Left lung (tissue), 10 donors: ENCODE data around the gene PDE3A. TPM values are rescaled to one million over a fixed set of nuclear protein-coding genes. Genes with fewer than 3 reads are reported as not detected.

Source experiments
- ATAC-seq: fragments of 200-7000 bp; cut with Tn5 transposase; one replicate; pipeline ENCODE4 v1.9.1; 2020; ENCODE audit warnings: moderate library complexity
- DNase-seq, 4 donors: peaks; one replicate each; pipeline ENCODE4 v3.0.0-alpha.2; 2013 to 2020
- H3K27ac ChIP-seq, 2 donors: fragments of 200-600 bp; sonication (generic) in 1 of 2; one replicate each; pipeline versions ENCODE4 v1.5.0 to v1.8.0; 2020 to 2021
- H3K27me3 ChIP-seq, 2 donors: fragments of 200-600 bp; sonication (generic) in 1 of 2; one replicate each; pipeline versions ENCODE4 v1.5.0 to v1.8.0; 2020 to 2021
- H3K36me3 ChIP-seq, 2 donors: fragments of 200-600 bp; sonication (generic) in 1 of 2; one replicate each; pipeline versions ENCODE4 v1.5.0 to v1.8.0; 2020 to 2021
- H3K4me1 ChIP-seq, 2 donors: fragments of 200-600 bp; one replicate each; pipeline ENCODE4 v1.8.0; 2021
- H3K4me3 ChIP-seq, 2 donors: fragments of 200-600 bp; sonication (generic) in 1 of 2; one replicate each; pipeline versions ENCODE4 v1.5.0 to v1.8.0; 2020 to 2021; ENCODE audit warnings: mild to moderate bottlenecking in 1 of 2
- H3K9me3 ChIP-seq, 2 donors: fragments of 200-600 bp; sonication (generic) in 1 of 2; one replicate each; pipeline versions ENCODE4 v1.5.0 to v1.8.0; 2020 to 2021
- CTCF ChIP-seq, 2 donors: fragments of 200-600 bp; sonication (generic) in 1 of 2; IDR thresholded peaks; one replicate each; pipeline versions ENCODE4 v1.5.0 to v1.8.0; 2021; ENCODE audit warnings: antibody characterized with exemption in 2 of 2
- intact Hi-C, 2 donors: fragments of 100-400 bp; cut with DNase I; formaldehyde crosslinking; loops; one replicate each; pipeline versions ENCODE4 v1.11.2 to v1.14.2; 2022
- polyA plus RNA-seq, 6 donors: library from polyadenylated mRNA; unstranded; fragments of 120-200 nt; gene quantifications; one replicate each; pipeline ENCODE4 v1.2.1, GENCODE V29; 2013; ENCODE audit not compliant: insufficient read length in 6 of 6
- total RNA-seq, 2 donors: library from RNA; stranded (reverse); fragmentation: NEBNext Ultra II Directional; extraction: Animal tissue kit (Norgen Biotek cat#: 25700); gene quantifications; one replicate each; pipeline ENCODE4 v1.2.1, GENCODE V29; 2021
- donor health status: DM: no; HTN: yes; CAD: no.
- donor health status: DM: no; HTN: no; CAD: no.

The PDE3A gene
- total and polyA plus RNA-seq, 8 donors, result 5.1 to 9.3 (median 7.8) TPM

- DNase-seq, result no peak
Observed at GRCh38 chr12:20463913-20464524, 95.7 kb downstream of the PDE3A start.

GRCh38 chr12:20469300-20469699 lies 101.0 kb downstream of the PDE3A start:
- no peak for DNase-seq
- intact Hi-C loops, result no loop called here

More at GRCh38 chr12:20463913-20464524, 95.7 kb downstream of the PDE3A start:
- Histone ChIP-seq H3K9me3 (no peaks in the 10 kb centered on the region), H3K27ac (no peak overlapping the region), H3K27me3 (no peaks in the 10 kb centered on the region), H3K36me3 (no peaks in the 10 kb centered on the region), H3K4me3 (no peak overlapping the region), H3K4me1 (no peaks in the 10 kb centered on the region)
- intact Hi-C loops, result no loop called here
- peak; percentile 56 for ATAC-seq
- peak; percentile 12 to 47 for TF ChIP-seq CTCF (IDR thresholded peaks at IDR 0.05)

GRCh38 chr12:20469756-20470155 lies 101.4 kb downstream of the PDE3A start:
- Histone ChIP-seq H3K36me3 (no peaks in the 10 kb centered on the region), H3K27me3 (no peaks in the 10 kb centered on the region), H3K27ac (no peak overlapping the region), H3K4me3 (no peak overlapping the region), H3K9me3 (no peaks in the 10 kb centered on the region), H3K4me1 (no peaks in the 10 kb centered on the region)
- ATAC-seq (no peak), DNase-seq (no peak)
- no peak for TF ChIP-seq CTCF (IDR thresholded peaks at IDR 0.05)
- intact Hi-C loops, result no loop called here

More at GRCh38 chr12:20469300-20469699, 101.0 kb downstream of the PDE3A start:
- ATAC-seq, result no peak
- H3K9me3 ChIP-seq, result no peaks in the 10 kb centered on the region
- no peak overlapping the region for H3K4me3 ChIP-seq
- no peaks in the 10 kb centered on the region for H3K36me3 ChIP-seq
- H3K27ac ChIP-seq, result no peak overlapping the region
- no peaks in the 10 kb centered on the region for H3K4me1 ChIP-seq
- TF ChIP-seq CTCF (IDR thresholded peaks at IDR 0.05), result no peak
- no peaks in the 10 kb centered on the region for H3K27me3 ChIP-seq

GRCh38 chr12:20472102-20472782 lies 103.9 kb downstream of the PDE3A start:
- Histone ChIP-seq H3K27ac (no peak overlapping the region), H3K9me3 (no peaks in the 10 kb centered on the region), H3K4me3 (no peak overlapping the region), H3K36me3 (no peaks in the 10 kb centered on the region), H3K27me3 (no peaks in the 10 kb centered on the region), H3K4me1 (no peaks in the 10 kb centered on the region)
- ATAC-seq (no peak), DNase-seq (no peak)
- intact Hi-C loops, result no loop called here
- no peak for TF ChIP-seq CTCF (IDR thresholded peaks at IDR 0.05)

- DNase-seq (no peak), ATAC-seq (no peak)
- H3K36me3 ChIP-seq, result no peaks in the 10 kb centered on the region
- H3K9me3 ChIP-seq, result no peaks in the 10 kb centered on the region
- no peak overlapping the region for H3K27ac ChIP-seq
- no peaks in the 10 kb centered on the region for H3K27me3 ChIP-seq
- intact Hi-C loops, result no loop called here
- no peak overlapping the region for H3K4me3 ChIP-seq
- no peaks in the 10 kb centered on the region for H3K4me1 ChIP-seq
- no peak for TF ChIP-seq CTCF (IDR thresholded peaks at IDR 0.05)
Observed at GRCh38 chr12:20473133-20473532, 104.8 kb downstream of the PDE3A start.
